ENCODE data around the gene DIO3. TPM values are rescaled to one million over a fixed set of nuclear protein-coding genes. Genes with fewer than 3 reads are reported as not detected.
A peak's percentile ranks its signal among the peaks of the same experiment; 100 is the strongest.

DIO3 gene
- total RNA-seq, 2 experiments from 2014 or later = not detected

DNA sequence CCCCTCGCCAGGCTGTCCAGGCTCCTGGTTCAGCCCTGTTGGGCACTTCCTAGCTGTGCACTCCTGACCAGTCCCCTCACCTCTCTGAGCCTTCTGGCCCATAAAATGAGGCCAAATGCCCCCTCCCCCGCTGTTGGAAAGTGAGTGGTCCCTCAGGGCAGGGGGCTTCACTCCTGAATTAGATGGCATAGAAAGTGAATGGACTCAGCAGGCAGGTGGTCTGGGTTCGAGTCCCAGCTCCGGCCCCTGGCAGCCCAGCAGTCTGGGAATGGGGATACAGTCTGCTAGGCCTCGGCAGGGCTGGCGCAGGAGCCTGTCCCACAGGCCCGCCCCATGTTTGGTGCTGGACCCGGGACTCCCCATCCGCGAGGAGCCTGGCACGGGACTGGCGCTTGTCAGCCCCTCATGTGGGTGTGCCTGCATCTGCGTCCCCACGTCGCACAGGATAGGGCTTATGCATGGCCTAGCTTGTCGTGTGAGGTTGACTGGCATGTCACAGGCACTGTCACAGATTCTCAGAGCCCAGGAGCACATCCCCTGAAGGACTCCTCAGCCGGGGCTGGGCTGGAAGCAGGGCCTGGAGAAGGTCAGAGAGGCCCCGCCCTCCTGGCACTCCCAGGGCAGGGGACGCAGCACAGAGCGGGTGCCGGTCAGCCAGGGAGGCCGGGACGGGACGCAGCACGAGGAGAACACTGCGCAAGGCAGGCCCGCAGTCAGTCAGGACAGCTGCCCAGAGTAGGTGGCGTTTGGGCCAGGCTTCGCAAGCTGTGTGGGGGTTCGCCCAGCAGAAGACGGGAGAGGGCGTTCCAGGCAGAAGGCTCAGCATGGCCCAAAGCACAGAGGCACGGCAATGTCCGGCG, 40.5 kb downstream of the DIO3 start:
- H3K9me3 ChIP-seq (ENCODE audit: control insufficient read depth in 1 of 2, insufficient read depth in 1 of 2, low read length in 2 of 2) = peaks cover 0 to 13% of the 10 kb centered on the region in 2 experiments
- ATAC-seq (ENCODE audit: poor library complexity) = no peak
- Mint-ChIP-seq H3K4me3 (no peak overlapping the region), H3K36me3 (ENCODE audit: low read depth) (no peaks in the 10 kb centered on the region), H3K27me3 (peaks cover 23% of the 10 kb centered on the region), H3K4me1 (ENCODE audit: low read depth) (peaks cover 20% of the 10 kb centered on the region), H3K9me3 (no peaks in the 10 kb centered on the region), H3K27ac (no peak overlapping the region)
- intact Hi-C loops (cut with DNase I, micrococcal nuclease) = no loop called here
- H3K36me3 ChIP-seq (ENCODE audit: insufficient read depth, low read length) = no peaks in the 10 kb centered on the region
- POLR2A ChIA-PET = no interaction called here
- peaks cover 27% of the 10 kb centered on the region for H3K4me1 ChIP-seq (ENCODE audit: insufficient read depth, low read length)
- H3K27me3 ChIP-seq (ENCODE audit: control insufficient read depth in 1 of 2, insufficient read depth in 2 of 2, low read length in 2 of 2) = peaks cover 0 to 9% of the 10 kb centered on the region in 2 experiments
- DNase-seq = peak in 2 of 14 experiments; percentile 5 to 28
- H3K27ac ChIP-seq (ENCODE audit: low read depth in 1 of 2, low read length in 2 of 2) = no peak overlapping the region
- TF ChIP-seq, protein P1, sequence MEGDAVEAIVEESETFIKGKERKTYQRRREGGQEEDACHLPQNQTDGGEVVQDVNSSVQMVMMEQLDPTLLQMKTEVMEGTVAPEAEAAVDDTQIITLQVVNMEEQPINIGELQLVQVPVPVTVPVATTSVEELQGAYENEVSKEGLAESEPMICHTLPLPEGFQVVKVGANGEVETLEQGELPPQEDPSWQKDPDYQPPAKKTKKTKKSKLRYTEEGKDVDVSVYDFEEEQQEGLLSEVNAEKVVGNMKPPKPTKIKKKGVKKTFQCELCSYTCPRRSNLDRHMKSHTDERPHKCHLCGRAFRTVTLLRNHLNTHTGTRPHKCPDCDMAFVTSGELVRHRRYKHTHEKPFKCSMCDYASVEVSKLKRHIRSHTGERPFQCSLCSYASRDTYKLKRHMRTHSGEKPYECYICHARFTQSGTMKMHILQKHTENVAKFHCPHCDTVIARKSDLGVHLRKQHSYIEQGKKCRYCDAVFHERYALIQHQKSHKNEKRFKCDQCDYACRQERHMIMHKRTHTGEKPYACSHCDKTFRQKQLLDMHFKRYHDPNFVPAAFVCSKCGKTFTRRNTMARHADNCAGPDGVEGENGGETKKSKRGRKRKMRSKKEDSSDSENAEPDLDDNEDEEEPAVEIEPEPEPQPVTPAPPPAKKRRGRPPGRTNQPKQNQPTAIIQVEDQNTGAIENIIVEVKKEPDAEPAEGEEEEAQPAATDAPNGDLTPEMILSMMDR (IDR thresholded peaks at IDR 0.05) = no peak
- no peak overlapping the region for H3K4me3 ChIP-seq (ENCODE audit: low read length)
- CTCF ChIA-PET = no interaction called here

DNA sequence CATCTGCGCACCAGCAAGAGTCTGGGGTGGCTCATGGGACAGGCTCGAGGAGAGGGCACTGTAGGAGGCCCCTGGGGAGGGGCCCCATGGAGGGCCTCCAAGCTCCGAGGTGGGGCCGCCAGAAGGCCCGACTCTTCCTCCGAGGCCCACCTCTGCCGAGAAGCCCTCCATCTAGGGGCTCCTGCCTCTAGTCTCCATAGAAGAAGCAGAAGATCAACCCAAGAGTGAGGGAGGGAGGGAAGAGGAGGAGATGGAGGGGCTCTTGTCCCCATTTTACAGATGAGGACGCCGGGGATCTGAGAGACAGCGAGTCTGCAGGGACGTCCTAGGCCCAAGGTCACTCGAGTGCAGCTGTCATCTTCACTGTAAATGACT, 41.2 kb downstream of the DIO3 start:
- no peaks in the 10 kb centered on the region for H3K36me3 Mint-ChIP-seq (ENCODE audit: low read depth)
- H3K4me1 ChIP-seq (ENCODE audit: insufficient read depth, low read length) = peaks cover 21% of the 10 kb centered on the region
- H3K9me3 ChIP-seq (ENCODE audit: control insufficient read depth in 1 of 2, insufficient read depth in 1 of 2, low read length in 2 of 2) = peaks cover 0 to 13% of the 10 kb centered on the region in 2 experiments
- H3K4me3 Mint-ChIP-seq = no peak overlapping the region
- peaks cover 25% of the 10 kb centered on the region for H3K27me3 Mint-ChIP-seq
- no peak overlapping the region for H3K27ac ChIP-seq (ENCODE audit: low read depth in 1 of 2, low read length in 2 of 2)
- DNase-seq (no peak), ATAC-seq (ENCODE audit: poor library complexity) (no peak)
- H3K9me3 Mint-ChIP-seq = no peaks in the 10 kb centered on the region
- TF ChIP-seq, protein P1 (IDR thresholded peaks at IDR 0.05) = no peak
- H3K27me3 ChIP-seq (ENCODE audit: control insufficient read depth in 1 of 2, insufficient read depth in 2 of 2, low read length in 2 of 2) = peaks cover 0 to 9% of the 10 kb centered on the region in 2 experiments
- H3K36me3 ChIP-seq (ENCODE audit: insufficient read depth, low read length) = no peaks in the 10 kb centered on the region
- H3K4me1 Mint-ChIP-seq (ENCODE audit: low read depth) = peaks cover 14% of the 10 kb centered on the region
- POLR2A ChIA-PET = no interaction called here
- intact Hi-C loops (cut with DNase I, micrococcal nuclease) = no loop called here
- H3K27ac Mint-ChIP-seq = no peak overlapping the region
- H3K4me3 ChIP-seq (ENCODE audit: low read length) = no peak overlapping the region
- CTCF ChIA-PET = no interaction called here

DNA sequence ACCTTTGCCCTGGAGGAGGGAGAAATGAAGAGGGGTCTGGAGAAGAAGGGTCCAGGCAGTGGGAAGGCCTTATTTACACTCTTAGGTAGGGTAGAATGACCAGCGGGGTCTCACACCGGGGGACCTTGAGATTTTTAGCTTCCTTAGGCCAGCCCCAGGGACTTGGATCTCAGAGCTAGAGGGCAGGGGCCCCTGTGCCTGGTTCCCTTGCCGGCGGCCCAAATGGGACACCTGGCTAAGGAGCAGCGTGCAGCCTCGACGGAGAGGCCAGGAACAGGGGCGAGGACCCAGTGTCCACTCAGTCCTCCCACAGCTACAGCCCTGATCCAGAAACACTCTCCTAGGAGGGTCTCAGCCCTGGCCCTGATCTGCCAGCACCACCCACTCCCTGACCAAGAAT, 41.8 kb downstream of the DIO3 start:
- Mint-ChIP-seq H3K27ac (no peak overlapping the region), H3K4me1 (ENCODE audit: low read depth) (peaks cover 7% of the 10 kb centered on the region), H3K27me3 (peaks cover 27% of the 10 kb centered on the region), H3K36me3 (ENCODE audit: low read depth) (no peaks in the 10 kb centered on the region), H3K4me3 (no peak overlapping the region), H3K9me3 (no peaks in the 10 kb centered on the region)
- TF ChIP-seq, protein P1 (IDR thresholded peaks at IDR 0.05) = no peak
- Histone ChIP-seq H3K4me3 (ENCODE audit: low read length) (no peak overlapping the region), H3K27ac (ENCODE audit: low read depth in 1 of 2, low read length in 2 of 2) (no peak overlapping the region), H3K9me3 (ENCODE audit: control insufficient read depth in 1 of 2, insufficient read depth in 1 of 2, low read length in 2 of 2) (peaks cover 0 to 10% of the 10 kb centered on the region in 2 experiments), H3K36me3 (ENCODE audit: insufficient read depth, low read length) (no peaks in the 10 kb centered on the region), H3K4me1 (ENCODE audit: insufficient read depth, low read length) (peaks cover 15% of the 10 kb centered on the region), H3K27me3 (ENCODE audit: control insufficient read depth in 1 of 2, insufficient read depth in 2 of 2, low read length in 2 of 2) (peaks cover 4 to 9% of the 10 kb centered on the region in 2 experiments)
- POLR2A ChIA-PET = no interaction called here
- ATAC-seq (ENCODE audit: poor library complexity) = no peak
- intact Hi-C loops (cut with DNase I, micrococcal nuclease) = no loop called here
- CTCF ChIA-PET = no interaction called here
- peak in 1 of 14 experiments; percentile 2 for DNase-seq

Measured in CD4-positive, alpha-beta T cell (primary cell).